Fibroblast of pulmonary artery (primary cell): ENCODE results near the gene EIF3D.

Source experiments
- DNase-seq: peaks from one replicate; pipeline ENCODE4 v3.0.0-alpha.2; 2010; ENCODE audit warnings: low read depth
- H3K4me3 ChIP-seq: replicated peaks from 2 replicates; pipeline ENCODE4 v1.5.1; 2011; ENCODE audit warnings: low read depth, mild to moderate bottlenecking, control low read depth, low read length, moderate library complexity
- TF ChIP-seq, protein P1 (sequence below): IDR thresholded peaks from 2 replicates; pipeline ENCODE4 v1.5.1; 2011; ENCODE audit warnings: mild to moderate bottlenecking, control low read depth, low read length, inconsistent platforms; ENCODE audit errors: missing control alignments

EIF3D gene

DNA sequence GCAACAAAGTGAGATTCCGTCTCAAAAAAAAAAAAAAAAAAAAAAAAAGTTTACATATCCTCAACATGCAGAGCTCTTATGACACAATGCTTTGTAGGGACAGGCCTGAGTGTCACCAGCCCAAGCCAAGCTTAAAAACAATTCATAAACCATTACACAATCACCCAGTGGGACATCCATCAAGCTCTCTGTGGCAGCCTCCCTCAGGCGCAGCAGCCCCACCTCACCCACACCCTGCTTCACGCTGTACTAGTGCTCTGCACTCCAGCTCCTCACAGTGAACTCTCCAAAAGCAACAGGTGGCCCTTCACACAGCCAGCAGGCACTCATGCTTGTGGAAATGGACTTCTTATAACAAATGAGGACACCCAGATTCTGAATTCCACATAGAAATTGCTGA, 18.6 kb downstream of the EIF3D start:
- DNase-seq, result no peak
- no peak overlapping the region for H3K4me3 ChIP-seq
- TF ChIP-seq, protein P1, sequence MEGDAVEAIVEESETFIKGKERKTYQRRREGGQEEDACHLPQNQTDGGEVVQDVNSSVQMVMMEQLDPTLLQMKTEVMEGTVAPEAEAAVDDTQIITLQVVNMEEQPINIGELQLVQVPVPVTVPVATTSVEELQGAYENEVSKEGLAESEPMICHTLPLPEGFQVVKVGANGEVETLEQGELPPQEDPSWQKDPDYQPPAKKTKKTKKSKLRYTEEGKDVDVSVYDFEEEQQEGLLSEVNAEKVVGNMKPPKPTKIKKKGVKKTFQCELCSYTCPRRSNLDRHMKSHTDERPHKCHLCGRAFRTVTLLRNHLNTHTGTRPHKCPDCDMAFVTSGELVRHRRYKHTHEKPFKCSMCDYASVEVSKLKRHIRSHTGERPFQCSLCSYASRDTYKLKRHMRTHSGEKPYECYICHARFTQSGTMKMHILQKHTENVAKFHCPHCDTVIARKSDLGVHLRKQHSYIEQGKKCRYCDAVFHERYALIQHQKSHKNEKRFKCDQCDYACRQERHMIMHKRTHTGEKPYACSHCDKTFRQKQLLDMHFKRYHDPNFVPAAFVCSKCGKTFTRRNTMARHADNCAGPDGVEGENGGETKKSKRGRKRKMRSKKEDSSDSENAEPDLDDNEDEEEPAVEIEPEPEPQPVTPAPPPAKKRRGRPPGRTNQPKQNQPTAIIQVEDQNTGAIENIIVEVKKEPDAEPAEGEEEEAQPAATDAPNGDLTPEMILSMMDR, result no peak

DNA sequence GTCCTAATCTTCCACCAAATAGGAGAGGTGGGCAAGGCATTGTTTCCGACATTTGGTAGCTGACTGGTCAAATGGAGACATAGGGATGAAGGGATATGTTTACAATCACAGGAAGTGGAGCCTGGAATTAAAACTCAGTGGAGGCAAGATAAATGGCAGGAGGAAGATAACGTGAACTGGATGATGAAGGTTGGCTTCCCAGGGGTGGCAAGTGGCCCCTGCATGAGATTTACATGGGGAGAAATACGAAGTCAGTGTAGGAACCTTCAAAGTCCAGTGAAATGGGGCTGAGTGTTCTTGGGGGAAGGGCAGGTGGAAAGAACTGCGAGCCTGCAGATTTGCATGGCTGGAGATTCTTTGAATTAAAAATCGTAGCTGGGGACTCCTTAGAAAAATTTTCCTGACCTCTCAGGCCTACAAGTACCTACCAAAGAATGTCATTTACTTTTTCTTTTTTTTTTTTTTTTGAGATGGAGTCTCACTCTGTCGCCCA, 21.4 kb downstream of the EIF3D start:
- DNase-seq, result no peak
- TF ChIP-seq, protein P1, result no peak
- H3K4me3 ChIP-seq, result no peak overlapping the region

DNA sequence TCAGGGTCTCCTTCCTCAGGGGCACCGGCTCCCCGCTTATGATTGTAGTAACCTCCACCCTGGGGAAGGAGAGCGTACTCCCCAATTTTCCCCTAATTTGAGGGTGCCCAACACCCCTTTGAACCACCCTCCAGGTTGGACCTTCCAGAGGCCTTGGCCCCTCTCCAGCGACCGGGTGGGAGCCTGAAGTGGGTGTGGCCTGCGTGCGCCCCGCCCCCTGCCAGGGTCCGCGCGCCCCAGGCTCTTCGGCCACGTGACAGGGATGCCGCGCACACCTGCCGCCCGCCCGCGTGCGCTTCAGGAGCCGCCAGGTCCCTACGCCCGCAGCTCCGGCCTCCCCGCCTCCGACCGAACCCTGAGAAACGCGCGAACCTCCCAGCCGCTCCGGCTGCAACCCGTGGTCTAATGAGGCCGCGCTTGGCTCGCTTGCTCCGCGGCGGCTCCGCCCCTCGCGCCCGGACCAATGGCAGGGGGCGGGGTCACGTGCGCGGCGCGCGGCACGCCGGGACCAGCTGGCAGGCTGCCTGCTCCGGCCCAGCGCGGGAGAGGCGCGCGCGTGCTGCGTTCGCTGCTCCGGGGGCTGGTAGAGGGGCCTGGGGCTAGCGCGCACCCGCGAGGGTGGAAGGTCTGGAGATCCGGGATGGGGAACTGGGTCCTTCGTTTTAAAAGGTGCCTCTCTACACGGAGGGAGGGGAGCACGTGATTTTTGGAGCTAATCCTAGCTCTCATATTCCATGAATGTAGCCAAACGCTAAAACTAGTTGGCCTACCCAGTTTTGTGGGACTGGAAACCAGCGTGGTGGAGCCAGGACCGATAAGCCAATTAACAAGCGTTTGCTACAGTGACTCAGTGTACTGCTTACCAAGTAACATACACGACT, 22.1 kb downstream of the EIF3D start, which contains the start of gene FOXRED2:
Gene FOXRED2, minus strand, starts transcription at position 404 of the 881 bp plus-strand sequence. CDS start 618 bp downstream, outside the sequence.
- TF ChIP-seq, protein P1, result no peak
- H3K4me3 ChIP-seq, result peak within 1 kb of the TSS; percentile 55
- DNase-seq, result peak; percentile 82

DNA sequence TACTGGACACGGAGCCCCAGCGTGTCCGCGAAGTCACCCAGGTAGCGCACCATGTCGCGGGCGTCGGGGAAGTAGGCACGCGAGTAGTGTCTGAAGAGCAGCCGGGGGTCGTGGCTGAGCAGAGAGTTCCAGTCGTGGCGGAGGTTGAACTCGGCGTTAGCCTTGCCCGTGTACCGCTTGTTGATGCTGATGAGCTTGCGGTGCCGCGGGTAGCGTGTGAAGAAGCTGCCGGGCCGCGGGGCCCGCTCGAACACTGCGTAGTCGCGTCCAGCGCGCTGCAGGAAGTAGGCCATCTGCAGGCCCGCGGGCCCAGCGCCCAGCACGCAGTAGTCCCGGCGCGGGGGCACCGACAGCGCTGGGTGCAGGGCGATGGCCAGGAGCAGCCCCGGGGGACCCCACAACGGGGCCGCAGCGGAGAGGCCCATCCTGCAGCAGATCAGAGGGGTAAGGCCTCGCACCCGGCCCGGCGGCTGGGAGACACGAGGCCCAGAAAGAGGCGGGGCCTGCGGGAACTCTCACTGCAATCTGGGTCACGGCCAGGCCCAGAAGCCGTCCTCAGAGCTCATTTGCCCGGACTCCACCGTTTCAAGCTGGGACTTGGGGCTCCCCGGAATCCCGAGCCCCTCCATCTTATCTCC, 22.8 kb downstream of the EIF3D start:
- TF ChIP-seq, protein P1, result no peak
- H3K4me3 ChIP-seq, result peak overlapping the region; percentile 55
- DNase-seq, result no peak

DNA sequence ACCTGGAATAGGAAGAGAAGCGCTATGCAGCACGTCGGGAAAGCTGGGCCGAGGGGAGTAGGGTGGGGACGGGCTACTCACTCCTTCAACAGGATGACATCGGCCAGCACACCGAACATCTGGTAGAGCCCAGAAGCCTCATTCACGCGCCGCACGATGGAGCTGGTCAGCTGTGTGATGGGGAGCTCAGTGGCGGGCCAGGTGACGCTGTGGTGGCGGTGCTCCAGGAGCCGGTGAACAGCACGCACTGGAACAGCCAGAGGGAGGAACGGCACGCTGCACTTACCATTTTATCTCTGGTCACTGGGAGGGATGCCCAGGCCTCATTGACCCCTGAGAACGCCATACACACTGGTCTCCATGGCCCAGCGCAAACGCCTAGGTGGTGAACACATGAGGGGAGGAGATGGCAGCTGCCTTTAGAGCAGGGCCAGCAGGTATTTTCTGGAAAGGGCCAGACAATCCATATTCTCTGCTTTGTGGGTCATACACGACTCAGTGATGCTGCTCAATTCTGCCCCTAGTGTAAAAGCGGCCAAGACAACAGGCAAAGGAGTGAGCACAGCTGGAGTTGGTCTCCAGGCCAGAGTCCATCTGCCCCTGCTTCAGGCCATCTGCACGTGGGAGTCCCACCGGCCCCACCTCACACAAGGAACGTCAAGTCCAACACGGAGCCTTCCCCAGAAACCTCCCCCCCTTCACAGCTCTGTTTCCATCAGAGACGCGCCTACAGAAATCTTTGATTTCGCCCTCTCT, 30.9 kb downstream of the EIF3D start:
- DNase-seq, result no peak
- TF ChIP-seq, protein P1, result peak; percentile 13
- H3K4me3 ChIP-seq, result no peak overlapping the region

DNA sequence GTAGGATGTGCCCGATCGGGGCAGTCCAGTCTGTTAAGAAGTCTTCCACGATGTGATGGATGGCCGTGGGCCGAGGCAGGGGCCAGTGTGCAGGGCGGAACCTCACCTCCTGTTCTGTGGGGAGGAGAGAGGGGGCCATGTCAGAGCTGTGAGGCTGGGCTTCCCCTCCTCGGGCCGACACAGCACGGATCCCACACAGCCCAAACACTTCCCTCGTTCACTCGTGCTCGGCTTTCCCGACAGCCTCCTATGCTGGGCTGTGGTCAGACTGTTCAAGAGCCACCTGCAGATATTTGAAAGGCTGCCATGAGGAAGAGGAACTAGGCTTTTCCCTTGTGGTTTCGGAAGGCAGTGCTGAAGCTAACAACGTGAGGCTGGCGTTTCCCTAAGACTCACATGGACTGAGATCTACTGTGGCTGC, 35.3 kb downstream of the EIF3D start:
- TF ChIP-seq, protein P1, result no peak
- no peak overlapping the region for H3K4me3 ChIP-seq
- DNase-seq, result no peak
